ENCODE results near the gene ICA1. TPM values are rescaled to one million over a fixed set of nuclear protein-coding genes. Genes with fewer than 3 reads are reported as not detected.

The ICA1 gene
- total and polyA plus RNA-seq, 2 experiments from 2014 or later = 45.2 to 83.7 TPM

GRCh38 chr7:8064828-8065227 lies 197.1 kb downstream of the ICA1 start:
- Mint-ChIP-seq H3K27ac (peak overlapping the region; percentile 49; the same call in 1 of the 2 replicates), H3K36me3 (ENCODE audit: low read depth) (peaks cover 32% of the 10 kb centered on the region; the same call in 2 of the 3 replicates), H3K4me1 (peaks cover 39% of the 10 kb centered on the region), H3K27me3 (ENCODE audit: insufficient read depth, low read depth, poor library complexity) (no peaks in the 10 kb centered on the region), H3K9me3 (no peaks in the 10 kb centered on the region), H3K4me3 (no peak overlapping the region)
- ATAC-seq (no peak), DNase-seq (ENCODE audit: low spot score) (no peak)
- no peaks in the 10 kb centered on the region for H3K27me3 ChIP-seq (ENCODE audit: insufficient read depth)
- no peak overlapping the region for H3K4me3 ChIP-seq
- H3K4me1 ChIP-seq (ENCODE audit: insufficient read depth) = peaks cover 29% of the 10 kb centered on the region
- H2AFZ ChIP-seq = no peak overlapping the region
- H3K4me2 ChIP-seq = no peak overlapping the region
- TF ChIP-seq EZH2 (IDR thresholded peaks at IDR 0.05; ENCODE audit: low read depth, unreplicated experiment) = no peak
- TF ChIP-seq ZNF114 (CRISPR knock-in tag; IDR thresholded peaks at IDR 0.05) = no peak
- TF ChIP-seq ZNF462 (CRISPR knock-in tag; IDR thresholded peaks at IDR 0.05) = no peak
- no peak for TF ChIP-seq STAT1 (IDR thresholded peaks at IDR 0.05; ENCODE audit: unreplicated experiment)
- no peak for TF ChIP-seq NANOG (IDR thresholded peaks at IDR 0.05; ENCODE audit: borderline replicate concordance)
- TF ChIP-seq JUNB (IDR thresholded peaks at IDR 0.05; ENCODE audit: unreplicated experiment) = no peak
- no peak for TF ChIP-seq CTCF (conservative IDR thresholded peaks at IDR 0.05; ENCODE audit: low read depth in 2 of 2)
- TF ChIP-seq ETS1 (IDR thresholded peaks at IDR 0.05) = no peak
- no peak for TF ChIP-seq ZNF331 (CRISPR knock-in tag; IDR thresholded peaks at IDR 0.05; ENCODE audit: low read depth)
- no peak for TF ChIP-seq POLR2AphosphoS5 (IDR thresholded peaks at IDR 0.05; ENCODE audit: low read depth)
- TF ChIP-seq CREB1 (CRISPR knock-in tag; IDR thresholded peaks at IDR 0.05; ENCODE audit: low read depth) = no peak
- no peak for TF ChIP-seq EZH2phosphoT487 (IDR thresholded peaks at IDR 0.05; ENCODE audit: unreplicated experiment)
- no peak for TF ChIP-seq REST (IDR thresholded peaks at IDR 0.05; ENCODE audit: unreplicated experiment)
- no peaks in the 10 kb centered on the region; the same call in 1 of the 2 replicates for H3K36me3 ChIP-seq (ENCODE audit: insufficient read depth)
- H4K20me1 ChIP-seq (replicated peaks; ENCODE audit: insufficient read depth) = no peaks in the 10 kb centered on the region
- 0 out of 2 replicates have a peak, but pooled peaks cover 6% of the 10 kb centered on the region for H3K9me2 ChIP-seq (ENCODE audit: insufficient read depth)
- peaks cover 4% of the 10 kb centered on the region for H3K79me2 ChIP-seq (replicated peaks; ENCODE audit: insufficient read depth)
- no peaks in the 10 kb centered on the region for H3F3A ChIP-seq (replicated peaks; ENCODE audit: low read depth)
- H3K27ac ChIP-seq (ENCODE audit: low read depth) = no peak overlapping the region
